ENCODE data around the gene TOMM22. TPM values are rescaled to one million over a fixed set of nuclear protein-coding genes. Genes with fewer than 3 reads are reported as not detected.
A peak's percentile ranks its signal among the peaks of the same experiment; 100 is the strongest.

Gene TOMM22
- total and polyA plus RNA-seq, 7 donors = 39.5 to 125 (median 69.1) TPM

DNA sequence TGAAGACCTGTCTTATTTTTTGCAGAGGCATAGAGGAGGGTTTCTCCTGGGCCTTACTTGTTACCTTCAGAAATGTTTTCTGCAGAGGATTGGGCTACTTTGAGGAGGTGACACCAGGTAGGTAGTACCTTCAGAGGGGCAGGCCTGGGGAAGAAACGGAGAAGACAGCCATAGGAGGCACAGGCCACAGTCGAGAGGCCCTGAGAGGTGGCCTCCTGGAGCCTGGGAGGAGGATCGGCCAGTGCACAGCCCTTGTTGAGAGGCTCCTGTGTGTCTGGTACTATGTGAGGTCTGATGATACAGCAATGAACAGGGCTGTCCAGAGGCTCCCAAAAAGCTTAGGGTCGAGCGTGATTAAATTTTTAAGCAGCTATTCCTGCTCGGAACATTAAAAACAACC, 35.5 kb downstream of the TOMM22 start:
- Histone ChIP-seq H3K9me3 (no peaks in the 10 kb centered on the region), H3K27me3 (ENCODE audit: insufficient read depth in 3 of 3, low read length in 2 of 3) (no peaks in the 10 kb centered on the region), H3K27ac (no peak overlapping the region), H3K4me3 (no peak overlapping the region), H3K4me1 (peaks cover 38% of the 10 kb centered on the region), H3K36me3 (ENCODE audit: insufficient read depth in 1 of 2, low read depth in 1 of 2) (peaks cover 0 to 67% of the 10 kb centered on the region in 2 donors)
- 83 to 88% (median 88%) methylated on average over 6 of the region's 6 CpGs for WGBS, 3 donors
- TF ChIP-seq, protein P1, sequence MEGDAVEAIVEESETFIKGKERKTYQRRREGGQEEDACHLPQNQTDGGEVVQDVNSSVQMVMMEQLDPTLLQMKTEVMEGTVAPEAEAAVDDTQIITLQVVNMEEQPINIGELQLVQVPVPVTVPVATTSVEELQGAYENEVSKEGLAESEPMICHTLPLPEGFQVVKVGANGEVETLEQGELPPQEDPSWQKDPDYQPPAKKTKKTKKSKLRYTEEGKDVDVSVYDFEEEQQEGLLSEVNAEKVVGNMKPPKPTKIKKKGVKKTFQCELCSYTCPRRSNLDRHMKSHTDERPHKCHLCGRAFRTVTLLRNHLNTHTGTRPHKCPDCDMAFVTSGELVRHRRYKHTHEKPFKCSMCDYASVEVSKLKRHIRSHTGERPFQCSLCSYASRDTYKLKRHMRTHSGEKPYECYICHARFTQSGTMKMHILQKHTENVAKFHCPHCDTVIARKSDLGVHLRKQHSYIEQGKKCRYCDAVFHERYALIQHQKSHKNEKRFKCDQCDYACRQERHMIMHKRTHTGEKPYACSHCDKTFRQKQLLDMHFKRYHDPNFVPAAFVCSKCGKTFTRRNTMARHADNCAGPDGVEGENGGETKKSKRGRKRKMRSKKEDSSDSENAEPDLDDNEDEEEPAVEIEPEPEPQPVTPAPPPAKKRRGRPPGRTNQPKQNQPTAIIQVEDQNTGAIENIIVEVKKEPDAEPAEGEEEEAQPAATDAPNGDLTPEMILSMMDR (IDR thresholded peaks at IDR 0.05) = no peak
- no peak for ATAC-seq
- intact Hi-C loops (cut with DNase I) = no loop called here
- DNase-seq = peak in 1 of 2 donors; percentile 7

- Histone ChIP-seq H3K27ac (peak overlapping the region; percentile 36), H3K4me1 (peaks cover 31% of the 10 kb centered on the region), H3K27me3 (ENCODE audit: insufficient read depth in 3 of 3, low read length in 2 of 3) (no peaks in the 10 kb centered on the region), H3K9me3 (no peaks in the 10 kb centered on the region), H3K36me3 (ENCODE audit: insufficient read depth in 1 of 2, low read depth in 1 of 2) (peaks cover 0 to 70% of the 10 kb centered on the region in 2 donors), H3K4me3 (no peak overlapping the region)
- DNase-seq = peak; percentile 69 to 79
- peak; percentile 89 to 96 (median 94) for ATAC-seq
- TF ChIP-seq, protein P1 (IDR thresholded peaks at IDR 0.05) = peak; percentile 62
- intact Hi-C loops (cut with DNase I) = no loop called here
- 34 to 40% (median 35%) methylated on average over 6 of the region's 6 CpGs for WGBS, 3 donors
These were observed 36.7 kb downstream of the TOMM22 start for GRCh38 chr22:38718414-38718813.

DNA sequence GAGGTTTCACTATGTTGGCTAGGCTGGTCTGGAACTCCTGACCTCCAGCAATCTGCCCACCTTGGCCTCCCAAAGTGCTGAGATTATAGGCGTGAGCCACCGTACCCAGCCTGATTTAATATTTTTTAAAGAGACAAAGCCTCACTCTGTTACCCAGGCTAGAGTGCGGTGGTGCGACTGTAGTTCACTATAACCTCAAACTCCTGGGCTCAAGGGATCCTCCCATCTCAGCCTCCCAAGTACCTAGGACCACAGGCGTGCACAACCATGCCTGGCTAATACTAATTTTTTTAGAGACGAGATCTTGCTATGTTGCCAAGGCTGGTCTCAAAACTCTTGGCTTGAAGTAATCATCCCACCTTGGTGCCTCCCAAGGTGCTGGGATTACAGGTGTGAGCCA, 37.4 kb downstream of the TOMM22 start:
- intact Hi-C loops (cut with DNase I) = no loop called here
- peak in 1 of 2 donors; percentile 7 for DNase-seq
- TF ChIP-seq, protein P1 (IDR thresholded peaks at IDR 0.05) = no peak
- H3K9me3 ChIP-seq = no peaks in the 10 kb centered on the region
- no peak overlapping the region for H3K4me3 ChIP-seq
- H3K27me3 ChIP-seq (ENCODE audit: insufficient read depth in 3 of 3, low read length in 2 of 3) = no peaks in the 10 kb centered on the region
- ATAC-seq = no peak
- WGBS, 3 donors = 91 to 93% (median 92%) methylated on average over 6 of the region's 6 CpGs
- H3K36me3 ChIP-seq (ENCODE audit: insufficient read depth in 1 of 2, low read depth in 1 of 2) = peaks cover 5 to 77% of the 10 kb centered on the region in 2 donors
- no peak overlapping the region for H3K27ac ChIP-seq
- H3K4me1 ChIP-seq = peaks cover 23% of the 10 kb centered on the region

DNA sequence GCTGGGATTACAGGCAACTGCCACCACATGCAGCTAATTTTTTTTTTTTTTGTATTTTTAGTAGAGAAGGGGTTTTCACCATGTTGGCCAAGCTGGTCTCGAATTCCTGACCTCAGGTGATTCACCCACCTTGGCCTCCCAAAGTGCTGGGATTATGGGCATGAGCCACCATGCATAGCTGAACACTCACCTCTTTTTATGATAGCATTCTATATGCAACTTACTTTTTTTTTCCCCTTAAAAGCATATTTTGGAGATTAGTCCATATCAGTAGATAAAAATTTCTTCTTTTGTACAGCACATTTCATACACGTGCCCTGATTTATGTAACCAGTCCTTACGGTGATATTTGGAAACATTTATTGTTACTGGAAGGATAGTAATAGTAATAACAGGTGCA, 38.6 kb downstream of the TOMM22 start:
- no peaks in the 10 kb centered on the region for H3K27me3 ChIP-seq (ENCODE audit: insufficient read depth in 3 of 3, low read length in 2 of 3)
- no peak overlapping the region for H3K4me3 ChIP-seq
- TF ChIP-seq, protein P1 (IDR thresholded peaks at IDR 0.05) = no peak
- H3K27ac ChIP-seq = no peak overlapping the region
- ATAC-seq (no peak), DNase-seq (peak in 1 of 2 donors; percentile 12)
- no peaks in the 10 kb centered on the region for H3K9me3 ChIP-seq
- intact Hi-C loops (cut with DNase I) = no loop called here
- peaks cover 14% of the 10 kb centered on the region for H3K4me1 ChIP-seq
- 90 to 98% (median 93%) methylated on average over 3 of the region's 3 CpGs for WGBS, 3 donors
- peaks cover 5 to 89% of the 10 kb centered on the region in 2 donors for H3K36me3 ChIP-seq (ENCODE audit: insufficient read depth in 1 of 2, low read depth in 1 of 2)

GRCh38 chr22:38721551-38721950, 39.8 kb downstream of the TOMM22 start:
- no peak for ATAC-seq
- no peak for DNase-seq

More at GRCh38 chr22:38721551-38721950, 39.8 kb downstream of the TOMM22 start:
- H3K4me3 ChIP-seq = no peak overlapping the region
- no peaks in the 10 kb centered on the region for H3K27me3 ChIP-seq (ENCODE audit: insufficient read depth in 3 of 3, low read length in 2 of 3)
- H3K4me1 ChIP-seq = peaks cover 13% of the 10 kb centered on the region
- intact Hi-C loops (cut with DNase I) = no loop called here
- no peak overlapping the region for H3K27ac ChIP-seq
- H3K9me3 ChIP-seq = no peaks in the 10 kb centered on the region
- WGBS, 3 donors = 84 to 93% (median 92%) methylated on average over 7 of the region's 7 CpGs
- TF ChIP-seq, protein P1 (IDR thresholded peaks at IDR 0.05) = no peak
- peaks cover 8 to 92% of the 10 kb centered on the region in 2 donors for H3K36me3 ChIP-seq (ENCODE audit: insufficient read depth in 1 of 2, low read depth in 1 of 2)

Measured in psoas muscle (tissue), 8 donors.